Naive thymus-derived CD4-positive, alpha-beta T cell (primary cell): ENCODE data around the gene TUBB4B. TPM values are rescaled to one million over a fixed set of nuclear protein-coding genes. Genes with fewer than 3 reads are reported as not detected.

ENCODE experiments used
- ATAC-seq: fragments of 150-1000 bp; cut with Tn5 transposase; 2 replicates; pipeline ENCODE4 v1.10.0; 2021; ENCODE audit warnings: mild to moderate bottlenecking, moderate library complexity
- CTCF ChIA-PET: fragments of 350-600 bp; sonication (Branson Sonifier 250); formaldehyde crosslinking; loops from one replicate; lab custom pipeline; 2021; ENCODE audit warnings: antibody characterized with exemption; lab: Charles Lee
- POLR2A ChIA-PET: fragments of 350-600 bp; sonication (Branson Sonifier 250); formaldehyde crosslinking; loops from one replicate; lab custom pipeline; 2021; ENCODE audit warnings: antibody characterized with exemption, inconsistent platforms; lab: Charles Lee
- DNase-seq, 9 donors: peaks; one replicate each; pipeline versions ENCODE4 v3.0.0 to v3.0.0-alpha.2; 2020 to 2022; ENCODE audit warnings: mixed read lengths in 1 of 9
- H3K27ac ChIP-seq: one replicate; pipeline ENCODE4 v1.7.0; 2013; ENCODE audit warnings: mild to moderate bottlenecking, low read depth, low read length, moderate library complexity
- H3K27me3 ChIP-seq, 2 donors: one replicate each; pipeline ENCODE4 v1.7.0; 2013; ENCODE audit warnings: low read length in 2 of 2, mild to moderate bottlenecking in 2 of 2, moderate library complexity in 2 of 2; ENCODE audit not compliant: control insufficient read depth in 2 of 2, insufficient read depth in 2 of 2
- H3K36me3 ChIP-seq, 3 experiments: 1 replicate in 2 of 3; 2 replicates in 1 of 3; pipeline ENCODE4 v1.7.0; 2013; ENCODE audit warnings: low read length in 3 of 3, mild to moderate bottlenecking in 3 of 3, moderate library complexity in 1 of 3; ENCODE audit not compliant: insufficient read depth in 3 of 3, control insufficient read depth in 2 of 3
- H3K4me1 ChIP-seq, 2 donors: one replicate each; pipeline ENCODE4 v1.7.0; 2013; ENCODE audit warnings: low read length in 2 of 2, mild to moderate bottlenecking in 2 of 2, moderate library complexity in 1 of 2; ENCODE audit not compliant: control insufficient read depth in 2 of 2, insufficient read depth in 2 of 2
- H3K4me3 ChIP-seq: 2 replicates; pipeline ENCODE4 v1.7.0; 2013; ENCODE audit warnings: mild to moderate bottlenecking, low read length
- H3K9me3 ChIP-seq, 3 experiments: 1 replicate in 2 of 3; 2 replicates in 1 of 3; pipeline ENCODE4 v1.7.0; 2013; ENCODE audit warnings: low read length in 3 of 3; ENCODE audit not compliant: control insufficient read depth in 2 of 3
- H3K27ac Mint-ChIP-seq, 9 donors: one replicate each; pipeline ENCODE4 v1.8.0; 2020 to 2022; ENCODE audit warnings: mixed read lengths in 9 of 9, mild to moderate bottlenecking in 8 of 9, moderate library complexity in 5 of 9, inconsistent platforms in 2 of 9
- H3K27me3 Mint-ChIP-seq, 5 donors: one replicate each; pipeline ENCODE4 v1.8.0; 2021 to 2022; ENCODE audit warnings: mixed read lengths in 5 of 5, mild to moderate bottlenecking in 1 of 5
- H3K36me3 Mint-ChIP-seq, 5 donors: one replicate each; pipeline ENCODE4 v1.8.0; 2020 to 2022; ENCODE audit warnings: mixed read lengths in 5 of 5, mild to moderate bottlenecking in 3 of 5, inconsistent platforms in 1 of 5
- H3K4me1 Mint-ChIP-seq, 7 donors: one replicate each; pipeline ENCODE4 v1.8.0; 2020 to 2022; ENCODE audit warnings: mixed read lengths in 7 of 7, mild to moderate bottlenecking in 3 of 7, inconsistent platforms in 1 of 7
- H3K4me3 Mint-ChIP-seq, 10 donors: one replicate each; pipeline ENCODE4 v1.8.0; 2020 to 2022; ENCODE audit warnings: mild to moderate bottlenecking in 10 of 10, mixed read lengths in 10 of 10, moderate library complexity in 6 of 10, inconsistent platforms in 2 of 10
- H3K9me3 Mint-ChIP-seq, 11 donors: one replicate each; pipeline ENCODE4 v1.8.0; 2020 to 2022; ENCODE audit warnings: mixed read lengths in 11 of 11, mild to moderate bottlenecking in 4 of 11, inconsistent platforms in 1 of 11, moderate library complexity in 1 of 11
- intact Hi-C, 2 donors: fragments of 100-400 bp; cut with micrococcal nuclease; formaldehyde crosslinking; loops; one replicate each; pipeline ENCODE4 v1.15.1; 2023
- polyA plus RNA-seq, 2 donors: library from polyadenylated mRNA; unstranded; fragments of 300-500 nt; fragmentation: Illumina TruSeq; gene quantifications; one replicate each; pipeline ENCODE4 v1.2.3, GENCODE V29; 2021
- total RNA-seq, 6 experiments: library from RNA in 5 of 6; stranded (reverse) in 5 of 6; gene quantifications; 1 replicate in 5 of 6; 2 replicates in 1 of 6; pipeline ENCODE4 v1.2.3 and lab custom pipeline; 2021 to 2026

Gene TUBB4B
- total and polyA plus RNA-seq, 7 experiments from 2014 or later, result 17.5 to 260 (median 80.4) TPM

DNA sequence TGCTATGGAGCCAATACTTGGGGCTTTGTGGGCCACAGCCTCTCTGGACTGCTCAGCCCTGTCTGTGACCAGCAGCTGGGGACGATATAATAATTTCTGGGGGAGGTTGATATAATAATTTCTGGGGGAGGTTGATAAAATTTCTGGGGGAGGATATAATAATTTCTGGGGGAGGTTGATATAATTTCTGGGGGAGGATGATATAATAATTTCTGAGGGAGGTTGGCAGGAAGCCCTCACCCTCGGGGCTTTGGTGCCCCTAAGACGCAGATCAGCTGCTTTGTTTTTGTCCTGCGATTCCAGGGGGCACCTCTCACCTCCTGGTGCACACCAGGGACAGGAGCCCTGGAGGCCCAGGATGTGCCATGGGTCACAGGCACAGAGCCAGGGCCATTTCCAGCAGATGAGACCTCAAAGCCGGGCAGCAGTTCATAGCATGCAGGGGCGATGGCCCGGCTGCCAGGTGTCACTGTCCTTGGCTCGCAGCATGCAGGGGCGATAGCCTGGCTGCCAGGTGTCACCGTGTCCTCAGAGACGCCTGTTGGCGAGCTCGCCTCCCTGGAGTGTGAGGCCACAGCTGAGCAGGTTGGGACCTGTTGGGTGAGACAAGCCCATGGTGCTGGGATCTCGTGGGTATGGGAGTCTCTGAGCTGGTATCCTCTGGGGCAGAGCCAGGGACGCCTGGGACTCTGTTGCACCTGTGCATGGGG is 32.7 kb downstream of the TUBB4B start:
- Histone ChIP-seq H3K4me3 (no peak overlapping the region), H3K36me3 (peaks cover 0 to 29% (median 0%) of the 10 kb centered on the region in 3 experiments), H3K9me3 (no peaks in the 10 kb centered on the region), H3K27me3 (no peaks in the 10 kb centered on the region), H3K4me1 (peaks cover 0 to 30% of the 10 kb centered on the region in 2 donors), H3K27ac (no peak overlapping the region)
- DNase-seq (no peak), ATAC-seq (no peak)
- Mint-ChIP-seq H3K4me3 (no peak overlapping the region), H3K27me3 (no peaks in the 10 kb centered on the region), H3K4me1 (peaks cover 15 to 33% (median 26%) of the 10 kb centered on the region in 7 donors), H3K36me3 (peaks cover 1 to 20% (median 4%) of the 10 kb centered on the region in 5 donors), H3K27ac (no peak overlapping the region), H3K9me3 (no peaks in the 10 kb centered on the region)
- ChIA-PET POLR2A (interaction anchor here (1.3 kb wide), 1 partner anchor 33 kb away, joined by 4 read pairs; the partner anchor contains the start of gene TUBB4B), CTCF (interaction anchor here (0.8 kb wide), 1 partner anchor 90 kb away, joined by 3 read pairs; no protein-coding TSS in a partner anchor)
- intact Hi-C loops, result no loop called here

DNA sequence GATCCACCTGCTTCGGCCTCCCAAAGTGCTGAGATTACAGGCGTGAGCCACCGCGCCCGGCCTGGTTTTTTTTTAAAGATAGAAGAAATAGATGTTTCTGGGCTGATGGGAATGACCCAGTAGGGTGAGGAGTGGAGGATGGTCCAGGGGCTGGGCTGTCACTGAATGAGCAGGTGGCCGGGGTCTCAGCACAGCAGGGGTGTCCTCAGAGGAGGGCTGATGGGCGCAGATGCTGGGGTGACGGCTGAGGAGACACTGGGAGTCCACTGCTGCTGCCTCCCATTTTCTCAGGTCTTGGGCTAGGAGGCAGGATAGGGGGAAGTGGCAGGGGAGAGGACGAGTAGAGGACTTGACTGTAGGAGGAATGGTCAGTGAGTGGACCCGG is 34.1 kb downstream of the TUBB4B start:
- Mint-ChIP-seq H3K27me3 (no peaks in the 10 kb centered on the region), H3K4me3 (peak overlapping the region in 1 of 10 donors; percentile 57), H3K36me3 (peaks cover 0 to 9% (median 4%) of the 10 kb centered on the region in 5 donors), H3K27ac (peak overlapping the region in 2 of 9 donors; percentile 32 to 51), H3K4me1 (peaks cover 13 to 30% (median 20%) of the 10 kb centered on the region in 7 donors), H3K9me3 (no peaks in the 10 kb centered on the region)
- intact Hi-C loops, result no loop called here
- Histone ChIP-seq H3K27ac (no peak overlapping the region), H3K4me3 (no peak overlapping the region), H3K36me3 (peaks cover 0 to 19% (median 0%) of the 10 kb centered on the region in 3 experiments), H3K27me3 (no peaks in the 10 kb centered on the region), H3K4me1 (peaks cover 0 to 30% of the 10 kb centered on the region in 2 donors), H3K9me3 (no peaks in the 10 kb centered on the region)
- CTCF ChIA-PET, result no interaction called here
- ATAC-seq (no peak), DNase-seq (no peak)
- POLR2A ChIA-PET, result no interaction called here

DNA sequence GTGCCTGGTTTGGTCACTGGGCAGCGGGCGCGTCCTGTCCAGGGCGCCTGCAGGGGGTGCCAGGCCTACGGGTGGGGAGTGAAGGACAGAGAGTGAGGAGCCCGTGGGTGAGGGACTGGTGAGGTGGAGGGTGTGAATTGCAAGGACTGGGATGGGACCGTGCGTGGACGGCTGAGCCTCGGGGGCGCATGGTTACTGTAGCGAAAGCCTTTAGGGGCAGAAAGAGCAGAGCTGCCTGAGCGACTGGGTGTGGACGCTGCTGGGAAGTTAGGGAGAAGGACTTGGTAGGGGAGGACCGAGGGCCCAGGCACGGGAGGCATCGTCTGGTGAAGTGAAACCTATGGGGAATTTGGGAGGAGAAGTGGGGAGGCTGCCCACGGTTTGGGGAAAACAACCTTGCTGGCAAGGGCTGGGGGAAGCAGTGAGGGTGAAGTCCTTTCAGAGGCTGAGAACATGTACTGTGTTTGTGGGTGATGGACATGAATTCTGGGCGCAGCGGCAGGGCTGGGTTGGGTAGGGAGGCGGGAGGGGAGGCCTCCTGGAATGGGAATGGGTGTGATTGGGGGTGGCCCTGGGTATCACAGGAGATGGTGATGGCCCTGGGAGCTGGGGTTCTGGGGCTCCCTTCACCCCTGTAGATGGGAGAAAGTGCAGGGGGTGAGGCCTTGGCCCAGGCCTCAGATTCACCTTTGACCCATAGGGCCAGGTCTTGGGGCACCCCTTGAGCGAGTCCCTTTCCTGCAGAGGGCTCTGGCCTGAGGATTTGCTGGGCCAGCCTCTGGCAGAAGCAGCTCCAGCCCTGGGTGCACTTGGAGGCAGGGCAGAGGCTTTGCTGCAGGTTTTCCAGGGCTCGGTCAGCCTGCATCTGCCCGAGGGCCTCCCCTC is 34.7 kb downstream of the TUBB4B start:
- peak overlapping the region in 2 of 9 donors; percentile 32 to 51 for H3K27ac Mint-ChIP-seq

DNA sequence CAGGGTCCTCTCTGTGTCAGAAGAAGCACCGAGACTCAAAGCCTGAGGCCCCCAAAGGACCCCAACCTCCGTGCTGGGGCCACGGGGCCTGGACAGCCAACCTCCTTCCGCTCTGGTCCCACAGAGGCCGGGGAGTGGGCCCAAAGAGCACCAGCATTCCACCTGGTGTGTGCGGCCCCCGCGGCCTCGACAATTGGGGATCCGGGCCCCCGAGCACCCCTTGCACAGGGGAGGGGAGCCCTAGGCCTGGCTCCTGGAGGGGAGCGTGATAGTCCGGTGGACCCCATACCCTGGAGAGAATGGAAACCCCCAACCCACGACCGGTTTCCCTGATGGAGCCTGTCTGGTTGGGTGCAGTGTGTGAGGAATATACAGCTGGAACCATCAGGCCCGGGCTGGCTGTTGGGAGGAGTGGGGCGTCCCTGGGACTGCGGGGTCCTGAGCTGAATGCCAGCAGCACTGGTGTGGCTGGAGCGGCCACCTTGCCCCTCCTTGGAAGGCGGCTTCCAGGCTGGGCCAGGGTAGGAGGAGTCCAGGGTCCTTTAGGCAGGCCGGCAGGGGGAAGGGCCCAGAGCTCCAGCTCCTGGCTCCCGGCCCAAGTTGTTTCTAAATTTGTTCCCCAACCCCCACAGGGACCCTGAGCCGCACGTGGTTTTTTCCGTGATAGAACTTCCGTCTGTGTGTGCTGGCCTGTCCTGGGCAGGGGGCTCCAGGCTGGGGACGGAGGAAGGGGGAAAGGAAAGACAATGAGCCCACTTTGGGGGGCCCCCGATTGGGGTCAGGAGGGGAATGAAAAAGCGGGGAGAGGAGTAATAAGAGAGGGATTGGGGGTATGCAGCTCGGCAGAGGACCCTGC is 35.6 kb downstream of the TUBB4B start:
- Mint-ChIP-seq H3K4me1 (peaks cover 6 to 24% (median 13%) of the 10 kb centered on the region in 7 donors), H3K4me3 (peak overlapping the region in 7 of 10 donors; percentile 21 to 89 (median 55)), H3K27ac (peak overlapping the region in 1 of 9 donors; percentile 89), H3K36me3 (peaks cover 0 to 6% (median 0%) of the 10 kb centered on the region in 5 donors), H3K9me3 (no peaks in the 10 kb centered on the region), H3K27me3 (no peaks in the 10 kb centered on the region)
- POLR2A ChIA-PET, result no interaction called here
- peaks cover 0 to 23% of the 10 kb centered on the region in 2 donors for H3K4me1 ChIP-seq
- H3K27ac ChIP-seq, result no peak overlapping the region
- intact Hi-C loops, result no loop called here
- H3K9me3 ChIP-seq, result no peaks in the 10 kb centered on the region
- H3K4me3 ChIP-seq, result no peak overlapping the region
- peaks cover 0 to 19% (median 0%) of the 10 kb centered on the region in 3 experiments for H3K36me3 ChIP-seq
- ATAC-seq (no peak), DNase-seq (no peak)
- no peaks in the 10 kb centered on the region for H3K27me3 ChIP-seq
- CTCF ChIA-PET, result no interaction called here

More for the DNA sequence above, 34.7 kb downstream of the TUBB4B start:
- Histone ChIP-seq H3K9me3 (no peaks in the 10 kb centered on the region), H3K4me3 (no peak overlapping the region), H3K27ac (no peak overlapping the region), H3K36me3 (peaks cover 0 to 19% (median 0%) of the 10 kb centered on the region in 3 experiments), H3K4me1 (peaks cover 0 to 30% of the 10 kb centered on the region in 2 donors), H3K27me3 (no peaks in the 10 kb centered on the region)
- CTCF ChIA-PET, result no interaction called here
- no peaks in the 10 kb centered on the region for H3K9me3 Mint-ChIP-seq
- DNase-seq (no peak), ATAC-seq (no peak)
- H3K27me3 Mint-ChIP-seq, result no peaks in the 10 kb centered on the region
- H3K4me1 Mint-ChIP-seq, result peaks cover 13 to 30% (median 20%) of the 10 kb centered on the region in 7 donors
- H3K4me3 Mint-ChIP-seq, result peak overlapping the region in 1 of 10 donors; percentile 57
- intact Hi-C loops, result no loop called here
- H3K36me3 Mint-ChIP-seq, result peaks cover 0 to 9% (median 4%) of the 10 kb centered on the region in 5 donors
- POLR2A ChIA-PET, result no interaction called here

DNA sequence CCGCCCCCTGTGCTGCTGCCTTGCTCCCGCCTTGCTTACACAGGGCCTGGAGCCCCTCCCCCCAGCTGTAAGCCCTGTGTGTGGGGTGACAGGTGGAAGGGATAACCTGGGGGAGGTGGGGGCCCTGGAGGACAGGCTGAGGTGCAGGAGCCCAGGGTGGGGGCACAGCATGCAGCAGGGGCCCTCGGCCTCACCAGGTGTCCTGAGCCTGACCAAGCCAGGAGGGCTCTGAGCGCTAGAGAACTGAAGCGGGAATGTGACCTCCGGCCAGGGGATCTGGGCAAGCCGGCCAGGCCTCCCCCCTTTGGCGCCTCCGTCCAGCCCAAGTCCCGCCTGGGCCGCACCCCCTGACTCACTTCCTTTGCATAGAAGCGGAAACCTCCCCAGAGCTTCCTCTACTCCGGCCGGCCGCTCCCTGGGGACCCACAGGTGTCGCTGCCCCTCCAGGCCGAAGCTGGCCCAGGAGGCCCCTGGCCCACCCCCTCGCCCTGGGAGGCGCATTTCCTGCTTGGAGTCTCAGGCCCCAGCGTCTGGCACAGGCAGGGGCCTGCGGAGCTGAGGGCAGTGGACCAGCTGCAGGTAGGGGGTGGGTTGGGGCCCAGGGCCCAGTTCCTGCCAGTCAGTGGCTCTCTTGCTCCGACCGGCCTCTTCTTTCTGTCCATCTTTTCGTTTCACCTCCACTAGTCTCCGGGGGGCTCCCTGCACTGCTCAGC is 36.4 kb downstream of the TUBB4B start, which contains the start of gene TOR4A:
TSS of gene TOR4A (plus strand) at position 398 of the 713 bp plus-strand sequence. CDS start 964 bp downstream, outside the sequence.
- no peaks in the 10 kb centered on the region for H3K9me3 Mint-ChIP-seq
- H3K4me1 ChIP-seq, result peaks cover 0 to 16% of the 10 kb centered on the region in 2 donors
- H3K27me3 Mint-ChIP-seq, result peaks cover 0 to 1% (median 0%) of the 10 kb centered on the region in 5 donors
- peak within 1 kb of the TSS in 8 of 10 donors; percentile 35 to 89 (median 56) for H3K4me3 Mint-ChIP-seq
- peak within 1 kb of the TSS; percentile 41 for H3K27ac ChIP-seq
- H3K27me3 ChIP-seq, result no peaks in the 10 kb centered on the region
- DNase-seq (peak in 1 of 9 donors; percentile 60), ATAC-seq (peak; percentile 86)
- H3K27ac Mint-ChIP-seq, result peak within 1 kb of the TSS in 1 of 9 donors; percentile 89
- POLR2A ChIA-PET, result interaction anchor here (0.5 kb wide), 1 partner anchor 797 kb away, joined by 3 read pairs; no protein-coding TSS in a partner anchor
- peaks cover 6 to 23% (median 15%) of the 10 kb centered on the region in 7 donors for H3K4me1 Mint-ChIP-seq
- no peaks in the 10 kb centered on the region for H3K9me3 ChIP-seq
- H3K36me3 ChIP-seq, result peaks cover 0 to 12% (median 0%) of the 10 kb centered on the region in 3 experiments
- intact Hi-C loops, result no loop called here
- H3K4me3 ChIP-seq, result peak within 1 kb of the TSS; percentile 43
- H3K36me3 Mint-ChIP-seq, result peaks cover 0 to 6% (median 1%) of the 10 kb centered on the region in 5 donors
- CTCF ChIA-PET, result no interaction called here
